GM19438 (cell line): ENCODE results near the gene KDM4B.

Source experiments
- ATAC-seq: cut with Tn5 transposase; IDR thresholded peaks from one replicate; pipeline ENCODE4 v1.9.1; 2021; ENCODE audit warnings: low read depth; ENCODE audit not compliant: unreplicated experiment

KDM4B gene

GRCh38 chr19:5130371-5131030, 161.6 kb downstream of the KDM4B start:
- peak; percentile 25 for ATAC-seq

GRCh38 chr19:5131031-5131505, 162.2 kb downstream of the KDM4B start:
- ATAC-seq, result peak; percentile 47

- ATAC-seq, result no peak
Measured at GRCh38 chr19:5131506-5132205, 162.7 kb downstream of the KDM4B start.

- no peak for ATAC-seq
Measured at GRCh38 chr19:5132206-5132560, 163.3 kb downstream of the KDM4B start.

GRCh38 chr19:5132698-5133651, 164.1 kb downstream of the KDM4B start:
- ATAC-seq, result no peak

DNA sequence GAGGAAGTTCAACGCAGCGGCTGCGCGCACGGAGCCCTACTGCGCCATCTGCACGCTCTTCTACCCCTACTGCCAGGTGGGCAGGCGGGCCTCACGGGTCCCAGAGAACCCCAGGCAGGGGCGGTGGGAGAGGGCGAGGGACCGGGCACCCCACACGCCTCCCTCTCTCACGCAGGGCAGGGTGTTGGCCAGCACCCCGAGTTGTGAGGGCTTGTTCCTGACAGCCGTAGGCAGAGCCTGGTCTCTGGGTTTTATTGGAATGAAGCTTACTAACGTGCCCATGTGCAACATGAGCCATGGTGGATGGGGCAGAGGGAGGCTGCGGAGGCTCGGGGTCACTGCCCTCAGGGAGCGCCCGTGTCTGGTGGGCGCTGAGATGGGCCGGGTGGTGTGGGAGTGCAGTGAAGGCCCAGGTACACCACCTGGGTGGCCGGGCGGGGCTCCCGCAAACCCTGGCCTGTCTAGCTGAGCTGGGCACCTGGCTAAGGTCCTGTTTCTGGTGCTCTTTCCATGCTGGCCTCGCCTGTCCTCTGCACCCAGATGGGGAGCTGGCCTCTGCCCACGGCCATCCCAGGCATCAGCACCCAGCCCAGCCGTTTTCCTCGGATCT, 165.2 kb downstream of the KDM4B start:
- ATAC-seq, result no peak

DNA sequence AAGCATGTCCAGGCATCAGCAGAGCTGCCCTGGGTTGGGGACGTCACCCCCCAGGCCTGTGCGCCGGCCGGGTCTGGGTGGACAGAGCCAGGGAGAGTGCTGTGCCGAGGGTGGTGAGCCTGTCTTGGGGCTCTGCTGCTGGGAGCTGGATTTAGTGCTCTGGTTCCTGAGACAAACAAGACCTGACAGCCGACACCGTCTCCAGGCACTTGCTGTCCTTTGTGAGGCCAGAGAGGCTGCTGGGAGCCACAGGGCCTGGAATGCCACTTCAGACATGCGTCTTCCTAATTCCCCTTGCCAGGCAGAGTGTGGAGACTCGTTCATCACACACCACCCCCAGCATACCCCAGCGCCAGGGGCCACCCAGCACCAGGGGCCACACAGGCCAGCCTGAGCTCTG, 165.8 kb downstream of the KDM4B start:
- no peak for ATAC-seq

DNA sequence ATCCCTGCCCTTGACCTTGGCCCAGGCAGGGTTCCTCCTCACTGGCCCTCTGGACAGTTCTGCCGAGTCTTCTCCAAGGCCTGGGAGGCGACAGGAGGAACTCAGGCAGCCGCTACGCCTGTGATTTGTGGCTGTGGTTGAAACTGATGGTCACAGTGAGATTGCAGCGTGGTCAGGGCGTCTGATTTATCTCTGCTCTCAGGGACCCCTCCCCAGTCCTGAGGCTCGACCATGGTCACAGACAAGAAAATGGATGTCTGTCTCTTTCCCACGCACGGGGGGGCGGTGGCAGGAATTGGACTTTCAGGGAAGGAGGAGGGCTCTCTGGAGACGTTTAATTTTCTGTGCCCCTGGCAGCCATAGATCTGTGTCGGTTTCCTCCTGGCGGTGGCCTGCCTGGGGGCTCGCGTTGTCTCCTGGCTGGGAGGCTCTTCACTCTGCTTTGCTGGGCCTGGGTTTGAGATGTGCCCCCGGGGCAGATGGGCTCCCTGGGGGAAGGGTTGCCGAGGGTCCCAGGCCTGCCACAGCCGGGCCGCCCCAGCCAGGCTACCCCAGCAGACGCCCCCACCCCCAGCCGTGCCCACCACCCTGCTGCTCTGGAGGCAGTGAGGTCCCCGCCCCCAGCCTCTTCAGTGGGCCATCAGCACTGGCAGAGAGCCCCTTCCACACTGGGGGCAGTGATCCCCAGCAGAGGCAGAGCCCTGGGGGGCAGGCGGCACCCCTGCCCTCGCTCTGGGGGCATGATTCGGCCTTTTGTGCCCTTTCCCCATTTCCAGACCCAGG, 167.4 kb downstream of the KDM4B start:
- ATAC-seq, result no peak

- ATAC-seq, result no peak
Measured at GRCh38 chr19:5137114-5137513, 168.2 kb downstream of the KDM4B start.

DNA sequence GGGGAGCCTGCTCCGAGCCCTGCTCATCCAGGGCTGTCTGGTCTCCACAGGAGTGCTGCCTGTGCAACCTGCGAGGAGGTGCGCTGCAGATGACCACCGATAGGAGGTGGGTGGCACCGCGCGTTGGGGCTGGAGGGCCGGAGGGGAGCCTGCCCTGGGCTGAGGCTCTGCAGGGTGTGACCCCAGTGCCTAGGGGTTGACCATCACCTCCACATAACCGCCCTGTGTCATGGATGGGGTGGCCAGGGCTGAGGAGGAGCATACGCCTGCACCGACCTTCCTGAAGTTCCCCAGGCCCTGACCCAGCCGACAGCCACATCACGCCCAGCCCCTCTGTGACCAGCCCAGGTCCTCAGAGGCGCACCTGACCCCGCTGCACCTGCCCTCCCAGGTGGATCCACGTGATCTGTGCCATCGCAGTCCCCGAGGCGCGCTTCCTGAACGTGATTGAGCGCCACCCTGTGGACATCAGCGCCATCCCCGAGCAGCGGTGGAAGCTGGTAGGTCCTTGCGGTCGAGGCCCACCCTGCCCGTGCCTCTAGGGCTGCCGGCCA, 168.7 kb downstream of the KDM4B start:
- ATAC-seq, result no peak

DNA sequence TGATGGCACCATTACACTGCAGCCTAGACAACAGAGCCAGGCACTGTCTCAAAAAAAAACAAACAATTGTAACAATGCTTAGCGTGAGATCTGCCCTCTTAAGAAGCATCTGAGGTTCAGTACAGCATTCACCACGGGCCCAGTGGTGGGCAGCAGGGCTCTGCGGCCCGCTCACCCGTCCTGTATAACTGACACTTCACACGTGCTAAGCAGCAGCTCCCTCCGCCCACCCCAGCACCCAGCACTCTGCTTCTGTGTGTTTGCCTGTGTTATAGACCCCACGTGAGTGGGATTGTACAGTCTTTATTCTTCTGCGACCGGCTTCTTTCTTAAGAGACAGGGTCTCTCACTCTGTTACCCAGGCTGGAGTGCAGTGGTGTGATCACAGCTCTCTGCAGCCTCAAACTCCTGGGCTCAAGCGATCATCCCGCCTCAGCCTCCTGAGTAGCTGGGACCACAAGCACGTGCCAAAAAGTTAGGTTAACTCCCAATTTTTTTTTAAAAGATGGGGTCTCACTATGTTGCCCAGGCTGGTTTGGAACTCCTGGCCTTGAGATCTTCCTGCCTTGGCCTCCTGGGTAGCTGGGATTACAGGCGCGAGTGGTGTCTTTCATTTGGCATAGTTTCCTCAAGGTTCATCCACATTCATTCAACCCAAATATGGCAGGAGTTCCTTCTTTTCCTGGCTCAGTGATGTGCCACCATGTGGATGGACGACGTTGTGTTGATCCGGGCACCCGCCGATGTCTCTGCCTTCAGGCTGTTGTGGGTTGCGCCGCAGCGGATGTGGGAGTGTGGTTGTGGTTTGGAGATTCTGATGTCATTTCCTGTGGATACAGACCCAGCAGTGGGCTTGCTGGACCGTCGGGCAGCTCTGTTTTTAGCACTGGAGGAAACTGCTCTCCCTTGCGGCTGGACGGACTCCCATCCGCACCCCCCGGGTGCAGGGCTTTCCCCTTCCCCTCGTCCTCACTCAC, 170.0 kb downstream of the KDM4B start:
- ATAC-seq, result peak; percentile 59

GRCh38 chr19:5139583-5140325, 170.8 kb downstream of the KDM4B start:
- no peak for ATAC-seq

DNA sequence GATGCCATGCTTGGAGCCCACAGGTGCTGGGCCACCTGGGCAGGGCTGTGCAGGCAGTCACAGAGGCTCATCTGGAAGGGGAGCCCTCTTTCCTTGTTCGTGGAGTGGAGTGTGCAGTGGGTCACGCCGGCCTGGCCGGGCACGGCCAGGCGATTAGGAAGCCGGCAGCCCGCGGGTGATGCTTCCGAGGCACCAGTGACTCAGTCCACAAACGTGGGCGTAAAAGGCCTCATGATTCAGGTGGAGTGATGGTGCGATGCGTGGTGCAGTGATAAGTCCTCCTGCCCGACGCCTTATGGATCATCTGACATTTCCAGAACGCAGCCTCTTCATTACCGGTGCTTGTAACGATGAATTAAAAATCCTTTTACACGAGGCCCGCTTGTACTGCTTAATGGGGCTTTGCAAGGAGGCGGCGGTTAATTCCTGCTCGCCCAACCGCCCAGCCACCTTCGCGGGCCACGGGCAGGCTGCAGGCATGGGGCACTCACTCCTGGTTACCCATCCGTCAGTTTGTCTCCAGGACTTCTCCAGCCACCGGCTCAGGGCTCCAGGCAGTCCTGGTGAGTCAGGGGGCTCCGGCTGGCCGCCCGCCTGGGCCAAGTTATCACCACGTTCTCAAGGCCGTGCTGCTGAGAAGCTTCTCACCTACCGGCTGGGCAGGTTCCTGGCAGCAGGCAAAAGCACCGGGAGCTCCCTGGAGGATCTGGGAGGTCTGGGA, 172.4 kb downstream of the KDM4B start:
- ATAC-seq, result no peak

DNA sequence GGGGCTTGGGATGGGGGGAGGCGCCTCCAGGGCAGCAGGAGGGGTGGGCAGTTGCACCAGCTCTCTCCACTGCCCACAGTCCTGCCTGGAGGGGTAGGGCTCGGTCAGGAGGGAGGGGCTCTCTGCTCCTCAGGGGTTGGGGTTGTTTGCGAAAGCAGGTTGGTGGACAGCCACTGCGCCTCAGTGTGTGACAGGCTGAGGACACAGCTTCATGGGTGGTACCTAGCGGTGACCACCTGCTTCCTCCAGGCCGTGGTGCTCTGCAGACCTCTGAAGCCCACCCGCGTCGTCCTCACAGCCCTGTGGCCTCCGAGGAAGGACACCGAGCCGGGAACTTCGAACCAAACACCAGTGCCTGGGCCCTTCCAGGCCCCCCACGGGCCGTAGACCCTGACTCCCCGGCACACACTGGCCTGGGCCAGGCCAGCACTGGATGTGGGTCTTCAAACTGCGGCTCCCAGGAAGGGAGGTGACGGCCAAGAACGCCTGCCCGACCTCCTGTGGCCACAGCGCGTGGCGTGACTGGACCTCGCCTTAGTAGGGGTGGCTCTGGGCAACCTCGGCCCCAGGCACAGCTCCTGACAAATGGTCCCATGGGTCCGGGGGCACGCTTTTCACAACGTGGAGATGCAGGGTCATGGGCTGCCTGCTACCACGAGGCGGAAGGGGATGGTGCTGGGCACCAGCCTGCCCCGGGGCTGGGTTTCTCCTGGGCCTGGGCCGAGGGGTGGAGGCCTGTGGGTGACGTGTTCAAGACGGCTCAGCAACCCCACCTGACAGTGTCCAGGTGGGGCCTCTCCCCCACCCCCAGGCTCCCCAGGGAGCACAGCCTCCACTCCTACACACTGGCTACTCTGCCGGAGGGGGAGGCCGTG, 173.2 kb downstream of the KDM4B start:
- ATAC-seq, result no peak

- ATAC-seq, result no peak
Measured at GRCh38 chr19:5142725-5143097, 173.8 kb downstream of the KDM4B start.
